Fibroblast of lung (primary cell): ENCODE data around the gene MED15. TPM values are rescaled to one million over a fixed set of nuclear protein-coding genes. Genes with fewer than 3 reads are reported as not detected.

Experiments
- DNase-seq, 2 donors: peaks; one replicate each; pipeline versions ENCODE4 v3.0.0 to v3.0.0-alpha.2; 2010; ENCODE audit warnings: low read depth in 2 of 2
- H2AFZ ChIP-seq: 2 replicates; pipeline ENCODE4 v1.5.1; 2012; ENCODE audit warnings: low read length, control low read depth, inconsistent platforms
- H3K27ac ChIP-seq: 2 replicates; pipeline ENCODE4 v1.5.1; 2011; ENCODE audit warnings: low read length, control low read depth; ENCODE audit not compliant: insufficient read depth
- H3K27me3 ChIP-seq: 2 replicates; pipeline ENCODE4 v1.5.1; 2011; ENCODE audit warnings: mild to moderate bottlenecking, low read length; ENCODE audit not compliant: control insufficient read depth, insufficient read depth
- H3K36me3 ChIP-seq: 2 replicates; pipeline ENCODE4 v1.5.1; 2011; ENCODE audit warnings: low read length; ENCODE audit not compliant: control insufficient read depth, insufficient read depth
- H3K4me1 ChIP-seq: 2 replicates; pipeline ENCODE4 v1.5.1; 2011; ENCODE audit warnings: low read length; ENCODE audit not compliant: control insufficient read depth, insufficient read depth; ENCODE audit errors: extremely low read depth
- H3K4me2 ChIP-seq: 2 replicates; pipeline ENCODE4 v1.5.1; 2011; ENCODE audit warnings: low read length, control low read depth; ENCODE audit not compliant: insufficient read depth; ENCODE audit errors: extremely low read depth
- H3K4me3 ChIP-seq, 4 experiments: fragments of 200-600 bp in 1 of 4; sonication (generic) in 1 of 4; replicated peaks in 1 of 4; 2 replicates each; pipeline ENCODE4 v1.5.1; 2011 to 2016; ENCODE audit warnings: low read length in 4 of 4, low read depth in 3 of 4, mild to moderate bottlenecking in 3 of 4, control low read depth in 2 of 4, inconsistent platforms in 1 of 4, mixed read lengths in 1 of 4; ENCODE audit not compliant: insufficient read depth in 1 of 4; ENCODE audit errors: control extremely low read depth in 1 of 4
- H3K79me2 ChIP-seq: 2 replicates; pipeline ENCODE4 v1.5.1; 2012; ENCODE audit warnings: mild to moderate bottlenecking, low read length, inconsistent platforms; ENCODE audit not compliant: control insufficient read depth, insufficient read depth
- H3K9ac ChIP-seq: 2 replicates; pipeline ENCODE4 v1.5.1; 2011; ENCODE audit warnings: mild to moderate bottlenecking, low read length, control low read depth; ENCODE audit not compliant: insufficient read depth
- H3K9me3 ChIP-seq: 2 replicates; pipeline ENCODE4 v1.5.1; 2012; ENCODE audit warnings: low read depth, low read length; ENCODE audit not compliant: control insufficient read depth, insufficient read depth
- H4K20me1 ChIP-seq: 2 replicates; pipeline ENCODE4 v1.5.1; 2011; ENCODE audit warnings: low read length; ENCODE audit not compliant: control insufficient read depth, insufficient read depth; ENCODE audit errors: extremely low read depth
- CTCF ChIP-seq, 2 donors: IDR thresholded peaks in 1 of 2; conservative IDR thresholded peaks in 1 of 2; 1 replicate in 1 of 2; 2 replicates in 1 of 2; pipeline ENCODE4 v1.5.1; 2011 to 2012; ENCODE audit warnings: low read length in 2 of 2, control low read depth in 1 of 2, inconsistent platforms in 1 of 2, low read depth in 1 of 2, mild to moderate bottlenecking in 1 of 2
- EZH2 ChIP-seq: IDR thresholded peaks from 2 replicates; pipeline ENCODE4 v1.5.1; 2012; ENCODE audit warnings: low read length, control low read depth, mild to moderate bottlenecking; ENCODE audit errors: missing control alignments
- polyA plus RNA-seq, 2 donors: library from polyadenylated mRNA; depleted of rRNA in 1 of 2; stranded (reverse) in 1 of 2; unstranded in 1 of 2; fragments of >200 nt; gene quantifications; 2 replicates each; pipeline ENCODE4 v1.2.1, GENCODE V29; 2011 to 2012; ENCODE audit warnings: missing spikeins in 1 of 2
- total RNA-seq: library from RNA; depleted of rRNA; stranded (reverse); fragments of >200 nt; gene quantifications from 2 replicates; pipeline ENCODE4 v1.2.1, GENCODE V29; 2014

Gene MED15
- total and polyA plus RNA-seq, 2 donors (not counting 1 experiment from before 2014, with no cell fraction given): 28.6 TPM

GRCh38 chr22:20551805-20552442, 44.5 kb downstream of the MED15 start:
- Histone ChIP-seq H3K4me3 (peak overlapping the region in 1 of 4 experiments; percentile 20), H3K9ac (peak overlapping the region; percentile 65), H3K9me3 (no peaks in the 10 kb centered on the region), H3K27me3 (no peaks in the 10 kb centered on the region), H2AFZ (no peak overlapping the region), H3K79me2 (peaks cover 72% of the 10 kb centered on the region), H3K4me2 (peak overlapping the region; percentile 77), H3K27ac (peak overlapping the region; percentile 98), H3K36me3 (peaks cover 17% of the 10 kb centered on the region), H3K4me1 (peaks cover 49% of the 10 kb centered on the region), H4K20me1 (no peaks in the 10 kb centered on the region)
- no peak for DNase-seq
- TF ChIP-seq CTCF (conservative IDR thresholded peaks at IDR 0.05 in 1 of 2, IDR thresholded peaks at IDR 0.05 in 1 of 2; ENCODE audit: low read depth in 1 of 2, low read length in 2 of 2) (peak; percentile 32 to 42), EZH2 (no peak)

GRCh38 chr22:20552443-20553401, 45.3 kb downstream of the MED15 start:
- Histone ChIP-seq H3K9ac (peak overlapping the region; percentile 65), H3K4me1 (peaks cover 53% of the 10 kb centered on the region), H3K27ac (peak overlapping the region; percentile 98), H3K4me2 (peak overlapping the region; percentile 77), H2AFZ (no peak overlapping the region), H3K9me3 (no peaks in the 10 kb centered on the region), H3K79me2 (peaks cover 73% of the 10 kb centered on the region), H3K4me3 (peak overlapping the region in 3 of 4 experiments; percentile 2 to 23 (median 4)), H3K36me3 (peaks cover 17% of the 10 kb centered on the region), H4K20me1 (no peaks in the 10 kb centered on the region), H3K27me3 (no peaks in the 10 kb centered on the region)
- TF ChIP-seq EZH2 (no peak), CTCF (conservative IDR thresholded peaks at IDR 0.05 in 1 of 2, IDR thresholded peaks at IDR 0.05 in 1 of 2; ENCODE audit: low read depth in 1 of 2, low read length in 2 of 2) (no peak)
- DNase-seq: peak in 1 of 2 donors; percentile 79
